Mesenchymal stem cell (in vitro differentiated cells and primary cell): ENCODE data around the gene DIS3L2.

Experiments used
- DNase-seq: peaks from one replicate; pipeline ENCODE4 v3.0.0-alpha.2; 2013
- H2AFZ ChIP-seq: one replicate; pipeline ENCODE4 v1.6.1; 2013; ENCODE audit warnings: low read depth, mild to moderate bottlenecking, control low read depth, inconsistent platforms, low read length, moderate library complexity
- H2AK5ac ChIP-seq: 2 replicates; pipeline ENCODE4 v1.6.1; 2013; ENCODE audit warnings: low read length, moderate library complexity, mild to moderate bottlenecking, inconsistent platforms; ENCODE audit not compliant: severe bottlenecking
- H2BK120ac ChIP-seq: one replicate; pipeline ENCODE4 v1.6.1; 2013; ENCODE audit warnings: low read depth, mild to moderate bottlenecking, inconsistent platforms, low read length, moderate library complexity
- H2BK12ac ChIP-seq, 2 experiments: one replicate each; pipeline ENCODE4 v1.6.1; 2013; ENCODE audit warnings: inconsistent platforms in 2 of 2, low read length in 2 of 2, mild to moderate bottlenecking in 2 of 2, moderate library complexity in 2 of 2, control low read depth in 1 of 2
- H2BK15ac ChIP-seq: one replicate; pipeline ENCODE4 v1.6.1; 2013; ENCODE audit warnings: mild to moderate bottlenecking, low read depth, inconsistent platforms; ENCODE audit not compliant: poor library complexity, severe bottlenecking
- H2BK5ac ChIP-seq: 2 replicates; pipeline ENCODE4 v1.6.1; 2013; ENCODE audit warnings: low read depth, mild to moderate bottlenecking, low read length, control low read depth, inconsistent platforms; ENCODE audit not compliant: poor library complexity, severe bottlenecking
- H3K14ac ChIP-seq, 2 experiments: one replicate each; pipeline ENCODE4 v1.6.1; 2013; ENCODE audit warnings: inconsistent platforms in 2 of 2, low read length in 2 of 2, control low read depth in 1 of 2, mild to moderate bottlenecking in 1 of 2, moderate library complexity in 1 of 2
- H3K18ac ChIP-seq, 2 experiments: one replicate each; pipeline ENCODE4 v1.6.1; 2013; ENCODE audit warnings: inconsistent platforms in 2 of 2, low read length in 2 of 2, control low read depth in 1 of 2, low read depth in 1 of 2, mild to moderate bottlenecking in 1 of 2
- H3K23ac ChIP-seq, 2 experiments: one replicate each; pipeline ENCODE4 v1.6.1; 2013; ENCODE audit warnings: inconsistent platforms in 2 of 2, low read length in 2 of 2, mild to moderate bottlenecking in 2 of 2, moderate library complexity in 2 of 2, control low read depth in 1 of 2
- H3K27ac ChIP-seq: 2 replicates; pipeline ENCODE4 v1.5.1; 2013; ENCODE audit warnings: mild to moderate bottlenecking, moderate library complexity, low read length, control low read depth, inconsistent platforms; ENCODE audit not compliant: poor library complexity, severe bottlenecking
- H3K27me3 ChIP-seq, 2 experiments: 2 replicates each; pipeline versions ENCODE4 v1.6.1 to v1.7.0; 2013; ENCODE audit warnings: low read length in 2 of 2, mild to moderate bottlenecking in 2 of 2, moderate library complexity in 2 of 2, control low read depth in 1 of 2, inconsistent platforms in 1 of 2; ENCODE audit not compliant: control insufficient read depth in 1 of 2, insufficient read depth in 1 of 2
- H3K36me3 ChIP-seq, 2 experiments: 2 replicates each; pipeline versions ENCODE4 v1.6.1 to v1.7.0; 2013; ENCODE audit warnings: low read length in 2 of 2, control low read depth in 1 of 2, inconsistent platforms in 1 of 2, low read depth in 1 of 2, mild to moderate bottlenecking in 1 of 2; ENCODE audit not compliant: insufficient read depth in 2 of 2, control insufficient read depth in 1 of 2
- H3K4ac ChIP-seq, 2 experiments: one replicate each; pipeline ENCODE4 v1.6.1; 2013; ENCODE audit warnings: inconsistent platforms in 2 of 2, low read length in 2 of 2, mild to moderate bottlenecking in 2 of 2, moderate library complexity in 2 of 2, control low read depth in 1 of 2, low read depth in 1 of 2
- H3K4me1 ChIP-seq: 2 replicates; pipeline ENCODE4 v1.6.1; 2013; ENCODE audit warnings: low read depth, low read length, control low read depth; ENCODE audit not compliant: control insufficient read depth, insufficient read depth
- H3K4me2 ChIP-seq: 2 replicates; pipeline ENCODE4 v1.6.1; 2013; ENCODE audit warnings: low read length, mild to moderate bottlenecking, inconsistent platforms; ENCODE audit not compliant: poor library complexity, severe bottlenecking
- H3K4me3 ChIP-seq, 2 experiments: 2 replicates each; pipeline versions ENCODE4 v1.5.1 to v1.7.0; 2013; ENCODE audit warnings: low read length in 2 of 2, mild to moderate bottlenecking in 2 of 2, control low read depth in 1 of 2, low read depth in 1 of 2; ENCODE audit not compliant: insufficient read depth in 1 of 2
- H3K79me1 ChIP-seq: replicated peaks from 2 replicates; pipeline ENCODE4 v1.6.1; 2013; ENCODE audit warnings: mild to moderate bottlenecking, control low read depth, low read length, inconsistent platforms; ENCODE audit not compliant: poor library complexity, severe bottlenecking
- H3K9ac ChIP-seq: 2 replicates; pipeline ENCODE4 v1.7.0; 2013; ENCODE audit warnings: mild to moderate bottlenecking, low read length, moderate library complexity
- H3K9me3 ChIP-seq: 2 replicates; pipeline ENCODE4 v1.7.0; 2013; ENCODE audit warnings: mild to moderate bottlenecking, low read length; ENCODE audit not compliant: control insufficient read depth
- H4K8ac ChIP-seq: one replicate; pipeline ENCODE4 v1.6.1; 2013; ENCODE audit warnings: inconsistent platforms, mild to moderate bottlenecking, low read length, moderate library complexity
- H4K91ac ChIP-seq: one replicate; pipeline ENCODE4 v1.6.1; 2013; ENCODE audit warnings: mild to moderate bottlenecking, low read length, inconsistent platforms
- WGBS: methylation state at CpG from one replicate; pipeline ENCODE4 v1.1.7; 2013; ENCODE audit warnings: mixed read lengths; 5-methylcytosine and 5-hydroxymethylcytosine counted together

The DIS3L2 gene

GRCh38 chr2:232327105-232328031 is 365.9 kb downstream of the DIS3L2 start:
- Histone ChIP-seq H2BK15ac (no peak overlapping the region), H2BK120ac (no peak overlapping the region), H3K4ac (no peak overlapping the region), H3K18ac (no peak overlapping the region), H3K4me1 (peaks cover 22% of the 10 kb centered on the region), H4K8ac (no peak overlapping the region), H3K23ac (no peak overlapping the region), H3K9ac (no peak overlapping the region), H4K91ac (no peak overlapping the region), H3K14ac (no peak overlapping the region), H2AFZ (no peak overlapping the region), H3K4me2 (no peak overlapping the region), H3K4me3 (no peak overlapping the region), H3K27me3 (no peaks in the 10 kb centered on the region), H3K79me1 (peaks cover 18% of the 10 kb centered on the region), H3K27ac (no peak overlapping the region), H3K9me3 (no peaks in the 10 kb centered on the region), H3K36me3 (peaks cover 0 to 8% of the 10 kb centered on the region in 2 experiments), H2AK5ac (no peak overlapping the region), H2BK12ac (no peak overlapping the region), H2BK5ac (no peak overlapping the region)
- 61% methylated on average over 12 of the region's 12 CpGs for WGBS
- peak; percentile 67 for DNase-seq

DNA sequence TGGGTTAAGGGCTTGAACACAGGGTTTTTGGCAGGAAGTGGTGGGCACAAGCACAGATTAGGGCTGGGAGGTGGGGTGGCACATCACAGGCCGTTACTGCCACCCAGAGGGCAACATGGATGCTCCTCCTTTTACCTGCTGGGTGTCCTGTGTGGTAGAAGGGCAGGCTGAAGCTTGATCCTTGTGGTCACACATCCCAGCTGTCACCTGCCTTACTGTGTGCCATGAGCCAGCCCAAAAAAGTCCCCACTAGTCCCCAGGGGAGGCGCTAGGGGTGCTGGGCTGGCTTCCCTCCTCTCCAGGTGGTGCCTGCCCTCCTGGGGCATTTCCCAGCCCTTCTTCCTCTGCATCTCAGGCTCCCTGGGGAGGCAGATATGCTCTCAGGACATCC is 366.5 kb downstream of the DIS3L2 start:
- H3K18ac ChIP-seq, result no peak overlapping the region
- no peak overlapping the region for H3K4ac ChIP-seq
- H3K27me3 ChIP-seq, result no peaks in the 10 kb centered on the region
- no peak overlapping the region for H2BK5ac ChIP-seq
- H3K9ac ChIP-seq, result no peak overlapping the region
- H3K23ac ChIP-seq, result no peak overlapping the region
- H4K91ac ChIP-seq, result no peak overlapping the region
- H4K8ac ChIP-seq, result no peak overlapping the region
- H2AK5ac ChIP-seq, result no peak overlapping the region
- no peak overlapping the region for H3K14ac ChIP-seq
- peaks cover 18% of the 10 kb centered on the region for H3K79me1 ChIP-seq
- no peak overlapping the region for H3K4me2 ChIP-seq
- no peaks in the 10 kb centered on the region for H3K9me3 ChIP-seq
- no peak for DNase-seq
- H3K36me3 ChIP-seq, result peaks cover 0 to 12% of the 10 kb centered on the region in 2 experiments
- no peak overlapping the region for H2BK12ac ChIP-seq
- H3K4me1 ChIP-seq, result peaks cover 23% of the 10 kb centered on the region
- 70% methylated on average over 2 of the region's 2 CpGs for WGBS
- no peak overlapping the region for H3K4me3 ChIP-seq
- no peak overlapping the region for H3K27ac ChIP-seq
- no peak overlapping the region for H2BK15ac ChIP-seq
- H2BK120ac ChIP-seq, result no peak overlapping the region
- no peak overlapping the region for H2AFZ ChIP-seq

- no peak for DNase-seq
- no peak overlapping the region for H2BK120ac ChIP-seq
- 91% methylated on average over 13 of the region's 14 CpGs for WGBS
These were observed 367.3 kb downstream of the DIS3L2 start for GRCh38 chr2:232328516-232329460.

DNA sequence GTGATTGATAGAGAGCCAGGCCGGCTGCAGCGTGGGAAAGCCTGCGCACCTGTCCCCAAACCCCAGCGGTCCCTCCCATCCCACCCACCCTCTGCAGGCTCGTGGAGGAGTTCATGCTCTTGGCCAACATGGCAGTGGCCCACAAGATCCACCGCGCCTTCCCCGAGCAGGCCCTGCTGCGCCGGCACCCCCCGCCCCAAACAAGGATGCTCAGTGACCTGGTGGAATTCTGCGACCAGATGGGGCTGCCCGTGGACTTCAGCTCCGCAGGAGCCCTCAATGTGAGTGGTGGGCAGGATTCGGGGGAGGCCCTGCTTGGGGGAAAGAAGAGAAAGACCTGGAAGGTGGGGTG is 368.2 kb downstream of the DIS3L2 start:
- DNase-seq, result no peak
- Histone ChIP-seq H2BK15ac (no peak overlapping the region), H2BK12ac (no peak overlapping the region), H3K23ac (no peak overlapping the region), H2BK5ac (no peak overlapping the region), H3K79me1 (peaks cover 18% of the 10 kb centered on the region), H3K9ac (no peak overlapping the region), H2BK120ac (no peak overlapping the region), H3K4ac (no peak overlapping the region), H4K8ac (no peak overlapping the region), H2AK5ac (no peak overlapping the region), H3K27me3 (no peaks in the 10 kb centered on the region), H3K4me3 (no peak overlapping the region), H3K9me3 (no peaks in the 10 kb centered on the region), H3K27ac (no peak overlapping the region), H2AFZ (no peak overlapping the region), H3K36me3 (peaks cover 0 to 26% of the 10 kb centered on the region in 2 experiments), H3K14ac (no peak overlapping the region), H3K4me2 (no peak overlapping the region), H3K4me1 (peaks cover 22% of the 10 kb centered on the region), H3K18ac (no peak overlapping the region), H4K91ac (no peak overlapping the region)
- 96% methylated on average over 13 of the region's 15 CpGs for WGBS

More at GRCh38 chr2:232328516-232329460, 367.3 kb downstream of the DIS3L2 start:
- H3K4me3 ChIP-seq, result no peak overlapping the region
- H4K8ac ChIP-seq, result no peak overlapping the region
- H2AK5ac ChIP-seq, result no peak overlapping the region
- H3K14ac ChIP-seq, result peak overlapping the region in 1 of 2 experiments; percentile 6
- H2BK12ac ChIP-seq, result no peak overlapping the region
- H4K91ac ChIP-seq, result peak overlapping the region; percentile 58
- H3K27ac ChIP-seq, result no peak overlapping the region
- peaks cover 24% of the 10 kb centered on the region for H3K4me1 ChIP-seq
- H3K4ac ChIP-seq, result no peak overlapping the region
- no peak overlapping the region for H2BK5ac ChIP-seq
- no peak overlapping the region for H2BK15ac ChIP-seq
- peaks cover 0 to 17% of the 10 kb centered on the region in 2 experiments for H3K36me3 ChIP-seq
- H3K9me3 ChIP-seq, result no peaks in the 10 kb centered on the region
- no peak overlapping the region for H3K4me2 ChIP-seq
- H3K27me3 ChIP-seq, result no peaks in the 10 kb centered on the region
- H3K18ac ChIP-seq, result no peak overlapping the region
- H3K23ac ChIP-seq, result no peak overlapping the region
- peaks cover 18% of the 10 kb centered on the region for H3K79me1 ChIP-seq
- H3K9ac ChIP-seq, result no peak overlapping the region
- H2AFZ ChIP-seq, result no peak overlapping the region
